H1 (cell line): ENCODE measurements around the gene MMP7. TPM values are rescaled to one million over a fixed set of nuclear protein-coding genes. Genes with fewer than 3 reads are reported as not detected.

Source experiments
- CTCF ChIA-PET: fragments of 300-600 bp; sonication (Branson Sonifier 250); formaldehyde crosslinking; loops from one replicate; lab custom pipeline; 2021; ENCODE audit not compliant: partially characterized antibody; lab: Charles Lee
- POLR2A ChIA-PET: fragments of 300-600 bp; sonication (Branson Sonifier 250); formaldehyde crosslinking; loops from one replicate; lab custom pipeline; 2021; ENCODE audit warnings: inconsistent platforms; ENCODE audit not compliant: partially characterized antibody; lab: Charles Lee
- DNase-seq, 2 experiments: peaks; one replicate each; pipeline versions ENCODE4 v3.0.0 to v3.0.0-alpha.2; 2010 to 2022; ENCODE audit warnings: low spot score in 2 of 2, low read depth in 1 of 2, mixed read lengths in 1 of 2
- FAIRE-seq: peaks from 2 replicates; lab custom pipeline; 2011; peaks lifted over from hg19 to GRCh38; lab: Jason Lieb, UNC
- H2AFZ ChIP-seq: 2 replicates; pipeline ENCODE4 v1.8.1; 2012; ENCODE audit warnings: low read length, inconsistent platforms
- H2AK5ac ChIP-seq: 2 replicates; pipeline ENCODE4 v1.6.1; 2013; ENCODE audit warnings: low read depth, low read length
- H2BK120ac ChIP-seq: replicated peaks from 2 replicates; pipeline ENCODE3; 2013; ENCODE audit warnings: low read depth, low read length, inconsistent platforms
- H2BK12ac ChIP-seq: 2 replicates; pipeline ENCODE4 v1.6.1; 2013; ENCODE audit warnings: low read depth, low read length
- H2BK15ac ChIP-seq: 2 replicates; pipeline ENCODE4 v1.6.1; 2013; ENCODE audit warnings: low read length
- H2BK20ac ChIP-seq: 2 replicates; pipeline ENCODE4 v1.6.1; 2013; ENCODE audit warnings: low read length
- H2BK5ac ChIP-seq: 2 replicates; pipeline ENCODE4 v1.6.1; 2013; ENCODE audit warnings: low read depth, low read length
- H3K14ac ChIP-seq: 2 replicates; pipeline ENCODE4 v1.6.1; 2013; ENCODE audit warnings: inconsistent platforms; ENCODE audit not compliant: insufficient read length
- H3K18ac ChIP-seq: 2 replicates; pipeline ENCODE4 v1.6.1; 2013; ENCODE audit warnings: low read length; ENCODE audit errors: extremely low read depth
- H3K23ac ChIP-seq: 2 replicates; pipeline ENCODE4 v1.6.1; 2013; ENCODE audit warnings: inconsistent platforms; ENCODE audit not compliant: insufficient read length
- H3K23me2 ChIP-seq: 2 replicates; pipeline ENCODE4 v1.6.1; 2013; ENCODE audit warnings: low read depth, low read length
- H3K27ac ChIP-seq: 2 replicates; pipeline ENCODE4 v1.6.1; 2011; ENCODE audit warnings: low read depth, low read length, inconsistent platforms
- H3K27me3 ChIP-seq, 4 experiments: replicated peaks in 1 of 4; 1 replicate in 1 of 4; 2 replicates in 3 of 4; pipeline versions ENCODE4 v1.6.1 to v1.8.1; 2011 to 2013; ENCODE audit warnings: low read length in 3 of 4, mild to moderate bottlenecking in 3 of 4, inconsistent platforms in 2 of 4, mixed read lengths in 2 of 4, moderate library complexity in 1 of 4; ENCODE audit not compliant: control insufficient read depth in 3 of 4, insufficient read depth in 3 of 4; ENCODE audit errors: extremely low read depth in 1 of 4
- H3K36me3 ChIP-seq, 4 experiments: 2 replicates each; pipeline versions ENCODE4 v1.6.1 to v1.8.1; 2011 to 2013; ENCODE audit warnings: mild to moderate bottlenecking in 4 of 4, low read length in 3 of 4, moderate library complexity in 2 of 4, control low read depth in 1 of 4, inconsistent platforms in 1 of 4; ENCODE audit not compliant: insufficient read depth in 4 of 4, control insufficient read depth in 2 of 4
- H3K4ac ChIP-seq: replicated peaks from 2 replicates; pipeline ENCODE3; 2013; ENCODE audit warnings: low read length, low read depth, mixed read lengths, inconsistent platforms; ENCODE audit not compliant: insufficient read length
- H3K4me1 ChIP-seq, 4 experiments: replicated peaks in 1 of 4; 1 replicate in 1 of 4; 2 replicates in 3 of 4; pipeline versions ENCODE4 v1.6.1 to v1.8.1; 2011 to 2013; ENCODE audit warnings: low read length in 3 of 4, inconsistent platforms in 2 of 4, mixed read lengths in 1 of 4; ENCODE audit not compliant: insufficient read depth in 4 of 4, control insufficient read depth in 3 of 4
- H3K4me2 ChIP-seq, 2 experiments: 2 replicates each; pipeline versions ENCODE4 v1.6.1 to v1.8.1; 2011 to 2013; ENCODE audit warnings: low read depth in 2 of 2, low read length in 2 of 2, control low read depth in 1 of 2, inconsistent platforms in 1 of 2, mild to moderate bottlenecking in 1 of 2; ENCODE audit not compliant: insufficient read depth in 1 of 2
- H3K4me3 ChIP-seq, 4 experiments: fragments of 200-600, 300-600 bp in 1 of 4; sonication (generic), shearing (Covaris generic), sonication (Bioruptor Twin) in 1 of 4; 2 replicates each; pipeline versions ENCODE4 v1.5.1 to v1.8.1; 2011 to 2016; ENCODE audit warnings: low read length in 4 of 4, low read depth in 3 of 4, control low read depth in 2 of 4, inconsistent platforms in 2 of 4, mild to moderate bottlenecking in 2 of 4, mixed read lengths in 1 of 4, moderate library complexity in 1 of 4; ENCODE audit not compliant: insufficient read depth in 2 of 4; ENCODE audit errors: extremely low read depth in 1 of 4
- H3K56ac ChIP-seq: replicated peaks from 2 replicates; pipeline ENCODE3; 2013; ENCODE audit warnings: low read depth, mild to moderate bottlenecking, mixed read lengths, low read length, inconsistent platforms; ENCODE audit not compliant: insufficient read length
- H3K79me1 ChIP-seq: 2 replicates; pipeline ENCODE4 v1.6.1; 2013; ENCODE audit warnings: low read depth, low read length, control low read depth
- H3K79me2 ChIP-seq, 2 experiments: 2 replicates each; pipeline versions ENCODE4 v1.6.1 to v1.8.1; 2012 to 2013; ENCODE audit warnings: low read length in 2 of 2, mild to moderate bottlenecking in 2 of 2, inconsistent platforms in 1 of 2; ENCODE audit not compliant: insufficient read depth in 2 of 2, control insufficient read depth in 1 of 2
- H3K9ac ChIP-seq, 4 experiments: replicated peaks in 1 of 4; 1 replicate in 1 of 4; 2 replicates in 3 of 4; pipeline versions ENCODE4 v1.6.1 to v1.8.1; 2011 to 2013; ENCODE audit warnings: low read depth in 3 of 4, low read length in 3 of 4, control low read depth in 2 of 4, mild to moderate bottlenecking in 2 of 4, moderate library complexity in 2 of 4, inconsistent platforms in 1 of 4; ENCODE audit errors: extremely low read depth in 1 of 4
- H3K9me3 ChIP-seq, 2 experiments: 2 replicates each; pipeline versions ENCODE4 v1.6.1 to v1.8.1; 2012 to 2013; ENCODE audit warnings: mild to moderate bottlenecking in 2 of 2, moderate library complexity in 2 of 2, control low read depth in 1 of 2, inconsistent platforms in 1 of 2, low read depth in 1 of 2, low read length in 1 of 2, mixed read lengths in 1 of 2; ENCODE audit not compliant: insufficient read depth in 2 of 2
- H4K20me1 ChIP-seq, 2 experiments: replicated peaks in 1 of 2; 2 replicates each; pipeline versions ENCODE3 to v1.8.1; 2011 to 2013; ENCODE audit warnings: inconsistent platforms in 2 of 2, low read length in 2 of 2, mild to moderate bottlenecking in 1 of 2; ENCODE audit not compliant: insufficient read depth in 2 of 2, control insufficient read depth in 1 of 2
- H4K5ac ChIP-seq: 2 replicates; pipeline ENCODE4 v1.6.1; 2013; ENCODE audit warnings: low read length, low read depth, mixed read lengths, inconsistent platforms; ENCODE audit not compliant: insufficient read length
- H4K8ac ChIP-seq: 2 replicates; pipeline ENCODE4 v1.8.0; 2013; ENCODE audit warnings: mild to moderate bottlenecking, moderate library complexity, low read length, inconsistent platforms; ENCODE audit not compliant: insufficient read depth; ENCODE audit errors: extremely low read depth
- H4K91ac ChIP-seq: replicated peaks from 2 replicates; pipeline ENCODE3; 2013; ENCODE audit warnings: low read length, mixed read lengths, inconsistent platforms; ENCODE audit not compliant: insufficient read length
- ATF3 ChIP-seq: IDR thresholded peaks from 2 replicates; pipeline ENCODE4 v1.6.1; 2011; ENCODE audit warnings: low read depth, mild to moderate bottlenecking, low read length; ENCODE audit not compliant: insufficient read depth
- CREB1 ChIP-seq: IDR thresholded peaks from 2 replicates; pipeline ENCODE4 v1.6.1; 2012; ENCODE audit warnings: inconsistent platforms
- CTBP2 ChIP-seq: IDR thresholded peaks from 2 replicates; pipeline ENCODE4 v1.7.0; 2011; ENCODE audit warnings: borderline replicate concordance, mild to moderate bottlenecking, moderate library complexity, mixed read lengths, low read length; ENCODE audit not compliant: insufficient read depth, insufficient read length
- JUN ChIP-seq: IDR thresholded peaks from 2 replicates; pipeline ENCODE4 v1.6.1; 2011; ENCODE audit warnings: low read depth, mild to moderate bottlenecking, improper control_type of control experiment, low read length
- KDM4A ChIP-seq: IDR thresholded peaks from one replicate; pipeline ENCODE4 v1.7.1; 2012; ENCODE audit warnings: low read depth, mild to moderate bottlenecking, moderate library complexity, low read length, inconsistent platforms; ENCODE audit not compliant: severe bottlenecking
- NANOG ChIP-seq: IDR thresholded peaks from 2 replicates; pipeline ENCODE4 v1.6.1; 2011; ENCODE audit warnings: low read length, low read depth, mild to moderate bottlenecking, inconsistent platforms; ENCODE audit not compliant: insufficient read depth, poor library complexity, severe bottlenecking
- RAD21 ChIP-seq, 2 experiments: IDR thresholded peaks in 1 of 2; conservative IDR thresholded peaks in 1 of 2; 2 replicates each; pipeline ENCODE4 v1.6.1; 2011; ENCODE audit warnings: low read depth in 2 of 2, low read length in 2 of 2, improper control_type of control experiment in 1 of 2, inconsistent platforms in 1 of 2, mild to moderate bottlenecking in 1 of 2, moderate library complexity in 1 of 2
- SIRT6 ChIP-seq: IDR thresholded peaks from one replicate; pipeline ENCODE4 v1.7.1; 2012; ENCODE audit warnings: low read length, inconsistent platforms
- SP1 ChIP-seq: IDR thresholded peaks from 2 replicates; pipeline ENCODE4 v1.6.1; 2011; ENCODE audit warnings: low read depth, low read length
- TAF7 ChIP-seq: optimal IDR thresholded peaks from 2 replicates; pipeline ENCODE3; 2011; ENCODE audit warnings: low read depth, mild to moderate bottlenecking, inconsistent platforms, low read length, moderate library complexity, borderline replicate concordance
- TCF12 ChIP-seq: IDR thresholded peaks from 2 replicates; pipeline ENCODE4 v1.6.1; 2011; ENCODE audit warnings: low read depth, mild to moderate bottlenecking, low read length
- polyA plus RNA-seq, 7 experiments: library from polyadenylated mRNA; depleted of rRNA in 3 of 7; stranded (reverse) in 5 of 7; unstranded in 2 of 7; fragments of >200 nt in 5 of 7; fragments of 200-250 nt in 2 of 7; gene quantifications; 1 replicate in 5 of 7; 2 replicates in 1 of 7; 4 replicates in 1 of 7; pipeline versions ENCODE4 v1.2.1 to v1.2.3, GENCODE V29; 2011 to 2013; ENCODE audit warnings: missing spikeins in 2 of 7, mixed read lengths in 2 of 7
- total RNA-seq: library from RNA; stranded (reverse); fragmentation: NEBNext Ultra II Directional; extraction: Animal tissue kit (Norgen Biotek cat#: 25700); gene quantifications from 2 replicates; pipeline ENCODE4 v1.2.1, GENCODE V29; 2021
- TF ChIP-seq, protein P1 (sequence below): IDR thresholded peaks from 2 replicates; pipeline ENCODE4 v1.6.1; 2012; ENCODE audit warnings: inconsistent platforms

The MMP7 gene
- total and polyA plus RNA-seq, 2 of the 8 experiments (the other 6 are each of a cell fraction or from before 2014, with no cell fraction given) = not detected

DNA sequence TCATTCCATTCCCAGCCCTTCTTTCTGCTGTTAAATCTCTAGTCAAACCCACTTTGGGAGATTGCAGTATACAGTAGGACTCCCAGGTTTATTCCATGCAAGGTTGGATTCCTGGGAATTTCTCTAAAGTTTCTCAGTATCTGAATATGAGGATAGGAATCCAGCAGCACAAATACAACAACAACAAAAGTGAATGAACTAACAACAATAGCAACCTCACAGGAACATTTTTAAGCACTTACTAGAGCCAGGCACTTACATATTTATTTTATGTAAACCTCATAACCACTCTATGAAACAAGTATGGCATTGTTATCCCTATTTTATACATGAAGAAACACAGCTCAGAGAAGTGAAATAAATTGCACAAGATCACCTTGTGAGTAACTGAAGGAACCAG lies 1.9 kb downstream of the MMP7 start:
- Histone ChIP-seq H3K4me2 (no peak overlapping the region), H3K56ac (no peak overlapping the region), H3K4me3 (no peak overlapping the region), H2BK20ac (no peak overlapping the region), H3K79me2 (no peaks in the 10 kb centered on the region), H3K36me3 (no peaks in the 10 kb centered on the region), H4K8ac (no peak overlapping the region), H3K9me3 (no peaks in the 10 kb centered on the region), H4K20me1 (peaks cover 0 to 1% of the 10 kb centered on the region in 2 experiments), H3K23ac (no peak overlapping the region), H2AK5ac (no peak overlapping the region), H3K27ac (no peak overlapping the region), H2BK120ac (no peak overlapping the region), H4K91ac (no peak overlapping the region), H3K79me1 (no peaks in the 10 kb centered on the region), H2BK15ac (no peak overlapping the region), H3K27me3 (peaks cover 0 to 1% (median 0%) of the 10 kb centered on the region in 4 experiments; a peak in 1 of 7 replicates), H2AFZ (no peak overlapping the region), H4K5ac (no peak overlapping the region), H3K4me1 (no peaks in the 10 kb centered on the region; a peak in 2 of 7 replicates), H3K23me2 (no peaks in the 10 kb centered on the region), H2BK5ac (no peak overlapping the region), H3K14ac (no peak overlapping the region), H3K18ac (no peak overlapping the region), H3K4ac (no peak overlapping the region), H2BK12ac (no peak overlapping the region), H3K9ac (no peak overlapping the region)
- DNase-seq (no peak), FAIRE-seq (no peak)
- ChIA-PET POLR2A (no interaction called here), CTCF (interaction anchor here (0.8 to 1.1 kb wide), 4 partner anchors 10 to 186 kb away, joined by 3 to 6 read pairs (median 4); no protein-coding TSS in a partner anchor)
- no peak for TF ChIP-seq SIRT6
- TF ChIP-seq SP1 = no peak
- no peak for TF ChIP-seq JUN
- TF ChIP-seq CTBP2 = no peak
- TF ChIP-seq CREB1 = no peak
- no peak for TF ChIP-seq ATF3
- no peak for TF ChIP-seq TAF7
- TF ChIP-seq, protein P1, sequence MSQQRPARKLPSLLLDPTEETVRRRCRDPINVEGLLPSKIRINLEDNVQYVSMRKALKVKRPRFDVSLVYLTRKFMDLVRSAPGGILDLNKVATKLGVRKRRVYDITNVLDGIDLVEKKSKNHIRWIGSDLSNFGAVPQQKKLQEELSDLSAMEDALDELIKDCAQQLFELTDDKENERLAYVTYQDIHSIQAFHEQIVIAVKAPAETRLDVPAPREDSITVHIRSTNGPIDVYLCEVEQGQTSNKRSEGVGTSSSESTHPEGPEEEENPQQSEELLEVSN = no peak
- no peak for TF ChIP-seq RAD21 (IDR thresholded peaks at IDR 0.05 in 1 of 2, conservative IDR thresholded peaks at IDR 0.05 in 1 of 2; ENCODE audit: low read depth in 2 of 2, low read length in 2 of 2)
- TF ChIP-seq KDM4A = no peak
- no peak for TF ChIP-seq TCF12
- TF ChIP-seq NANOG = no peak
